ENCODE results near the gene RAB12.

DNA sequence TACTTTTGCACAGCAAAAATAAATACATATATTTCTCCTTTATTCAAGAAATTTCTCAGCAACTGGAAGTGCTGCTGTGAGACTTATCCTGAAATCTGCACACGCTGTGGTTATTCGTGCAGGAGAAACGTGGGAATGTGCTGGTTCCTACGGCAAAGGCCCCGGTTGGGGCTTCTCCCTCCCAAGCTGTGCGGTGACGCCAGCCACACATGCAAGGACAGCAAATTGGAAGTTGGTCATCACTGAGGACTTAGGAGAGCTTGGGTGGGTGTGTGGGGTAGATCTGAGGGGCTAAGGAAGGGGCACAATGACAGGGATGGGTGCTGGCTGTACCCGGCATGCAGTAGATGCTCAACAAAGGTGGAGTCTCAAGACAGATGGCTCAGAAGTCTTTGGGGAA, 79.6 kb downstream of the RAB12 start:
- no peak for TF ChIP-seq ZFHX2 (tag by site-specific recombination; conservative IDR thresholded peaks at IDR 0.05)
- TF ChIP-seq, protein P1, sequence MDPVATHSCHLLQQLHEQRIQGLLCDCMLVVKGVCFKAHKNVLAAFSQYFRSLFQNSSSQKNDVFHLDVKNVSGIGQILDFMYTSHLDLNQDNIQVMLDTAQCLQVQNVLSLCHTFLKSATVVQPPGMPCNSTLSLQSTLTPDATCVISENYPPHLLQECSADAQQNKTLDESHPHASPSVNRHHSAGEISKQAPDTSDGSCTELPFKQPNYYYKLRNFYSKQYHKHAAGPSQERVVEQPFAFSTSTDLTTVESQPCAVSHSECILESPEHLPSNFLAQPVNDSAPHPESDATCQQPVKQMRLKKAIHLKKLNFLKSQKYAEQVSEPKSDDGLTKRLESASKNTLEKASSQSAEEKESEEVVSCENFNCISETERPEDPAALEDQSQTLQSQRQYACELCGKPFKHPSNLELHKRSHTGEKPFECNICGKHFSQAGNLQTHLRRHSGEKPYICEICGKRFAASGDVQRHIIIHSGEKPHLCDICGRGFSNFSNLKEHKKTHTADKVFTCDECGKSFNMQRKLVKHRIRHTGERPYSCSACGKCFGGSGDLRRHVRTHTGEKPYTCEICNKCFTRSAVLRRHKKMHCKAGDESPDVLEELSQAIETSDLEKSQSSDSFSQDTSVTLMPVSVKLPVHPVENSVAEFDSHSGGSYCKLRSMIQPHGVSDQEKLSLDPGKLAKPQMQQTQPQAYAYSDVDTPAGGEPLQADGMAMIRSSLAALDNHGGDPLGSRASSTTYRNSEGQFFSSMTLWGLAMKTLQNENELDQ (tag by site-specific recombination; IDR thresholded peaks at IDR 0.05; ENCODE audit: low read depth) = no peak
- TF ChIP-seq ZBTB1 (tag by site-specific recombination; IDR thresholded peaks at IDR 0.05) = no peak
- TF ChIP-seq, protein P2, sequence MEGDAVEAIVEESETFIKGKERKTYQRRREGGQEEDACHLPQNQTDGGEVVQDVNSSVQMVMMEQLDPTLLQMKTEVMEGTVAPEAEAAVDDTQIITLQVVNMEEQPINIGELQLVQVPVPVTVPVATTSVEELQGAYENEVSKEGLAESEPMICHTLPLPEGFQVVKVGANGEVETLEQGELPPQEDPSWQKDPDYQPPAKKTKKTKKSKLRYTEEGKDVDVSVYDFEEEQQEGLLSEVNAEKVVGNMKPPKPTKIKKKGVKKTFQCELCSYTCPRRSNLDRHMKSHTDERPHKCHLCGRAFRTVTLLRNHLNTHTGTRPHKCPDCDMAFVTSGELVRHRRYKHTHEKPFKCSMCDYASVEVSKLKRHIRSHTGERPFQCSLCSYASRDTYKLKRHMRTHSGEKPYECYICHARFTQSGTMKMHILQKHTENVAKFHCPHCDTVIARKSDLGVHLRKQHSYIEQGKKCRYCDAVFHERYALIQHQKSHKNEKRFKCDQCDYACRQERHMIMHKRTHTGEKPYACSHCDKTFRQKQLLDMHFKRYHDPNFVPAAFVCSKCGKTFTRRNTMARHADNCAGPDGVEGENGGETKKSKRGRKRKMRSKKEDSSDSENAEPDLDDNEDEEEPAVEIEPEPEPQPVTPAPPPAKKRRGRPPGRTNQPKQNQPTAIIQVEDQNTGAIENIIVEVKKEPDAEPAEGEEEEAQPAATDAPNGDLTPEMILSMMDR (tag by site-specific recombination; IDR thresholded peaks at IDR 0.05) = no peak
- TF ChIP-seq ZSCAN5A (tag by site-specific recombination; IDR thresholded peaks at IDR 0.05) = no peak
- no peak for TF ChIP-seq ZBTB44 (tag by site-specific recombination; IDR thresholded peaks at IDR 0.05)
- TF ChIP-seq ZNF223 (tag by site-specific recombination; IDR thresholded peaks at IDR 0.05) = no peak
- TF ChIP-seq WT1 (tag by site-specific recombination; IDR thresholded peaks at IDR 0.05) = no peak
- TF ChIP-seq ELK4 (IDR thresholded peaks at IDR 0.05; ENCODE audit: borderline replicate concordance, low read depth, low read length) = no peak
- no peak for TF ChIP-seq ZNF112 (tag by site-specific recombination; IDR thresholded peaks at IDR 0.05)
- no peak for TF ChIP-seq ZNF704 (tag by site-specific recombination; IDR thresholded peaks at IDR 0.05)
- TF ChIP-seq TCF7L2 (IDR thresholded peaks at IDR 0.05; ENCODE audit: borderline replicate concordance, low read depth, low read length) = no peak
- TF ChIP-seq SP3 (tag by site-specific recombination; IDR thresholded peaks at IDR 0.05) = no peak
- no peak for TF ChIP-seq GLIS2 (tag by site-specific recombination; IDR thresholded peaks at IDR 0.05)
